ENCODE results near the gene DNM3. TPM values are rescaled to one million over a fixed set of nuclear protein-coding genes. Genes with fewer than 3 reads are reported as not detected.

DNM3 gene
- total and polyA plus RNA-seq, 2 of the 8 experiments (the other 6 are each of a cell fraction or from before 2014, with no cell fraction given) = 2.0 to 8.5 TPM

DNA sequence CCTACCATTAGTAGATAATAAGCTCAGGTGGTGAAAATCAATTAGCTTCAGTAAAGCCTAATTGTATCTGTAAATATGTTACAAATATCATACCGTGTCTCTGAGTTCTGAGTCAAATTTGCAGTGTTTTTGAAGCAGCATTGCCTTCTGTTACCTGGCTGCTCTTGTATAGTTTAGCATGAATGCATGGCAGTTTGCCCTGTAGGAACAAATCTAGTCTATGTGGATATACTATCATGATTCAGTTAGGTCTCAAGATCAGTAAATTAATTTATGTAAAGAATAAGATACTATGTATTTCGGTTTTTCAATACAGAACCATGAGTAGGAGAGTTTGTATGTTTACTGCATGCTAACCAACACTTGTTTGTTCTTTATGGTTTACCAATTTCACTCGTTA is 338.6 kb downstream of the DNM3 start:
- CTCF ChIA-PET (ENCODE audit: partially characterized antibody) = no interaction called here
- no peak for FAIRE-seq
- POLR2A ChIA-PET (ENCODE audit: partially characterized antibody) = no interaction called here
- TF ChIP-seq, protein P1, sequence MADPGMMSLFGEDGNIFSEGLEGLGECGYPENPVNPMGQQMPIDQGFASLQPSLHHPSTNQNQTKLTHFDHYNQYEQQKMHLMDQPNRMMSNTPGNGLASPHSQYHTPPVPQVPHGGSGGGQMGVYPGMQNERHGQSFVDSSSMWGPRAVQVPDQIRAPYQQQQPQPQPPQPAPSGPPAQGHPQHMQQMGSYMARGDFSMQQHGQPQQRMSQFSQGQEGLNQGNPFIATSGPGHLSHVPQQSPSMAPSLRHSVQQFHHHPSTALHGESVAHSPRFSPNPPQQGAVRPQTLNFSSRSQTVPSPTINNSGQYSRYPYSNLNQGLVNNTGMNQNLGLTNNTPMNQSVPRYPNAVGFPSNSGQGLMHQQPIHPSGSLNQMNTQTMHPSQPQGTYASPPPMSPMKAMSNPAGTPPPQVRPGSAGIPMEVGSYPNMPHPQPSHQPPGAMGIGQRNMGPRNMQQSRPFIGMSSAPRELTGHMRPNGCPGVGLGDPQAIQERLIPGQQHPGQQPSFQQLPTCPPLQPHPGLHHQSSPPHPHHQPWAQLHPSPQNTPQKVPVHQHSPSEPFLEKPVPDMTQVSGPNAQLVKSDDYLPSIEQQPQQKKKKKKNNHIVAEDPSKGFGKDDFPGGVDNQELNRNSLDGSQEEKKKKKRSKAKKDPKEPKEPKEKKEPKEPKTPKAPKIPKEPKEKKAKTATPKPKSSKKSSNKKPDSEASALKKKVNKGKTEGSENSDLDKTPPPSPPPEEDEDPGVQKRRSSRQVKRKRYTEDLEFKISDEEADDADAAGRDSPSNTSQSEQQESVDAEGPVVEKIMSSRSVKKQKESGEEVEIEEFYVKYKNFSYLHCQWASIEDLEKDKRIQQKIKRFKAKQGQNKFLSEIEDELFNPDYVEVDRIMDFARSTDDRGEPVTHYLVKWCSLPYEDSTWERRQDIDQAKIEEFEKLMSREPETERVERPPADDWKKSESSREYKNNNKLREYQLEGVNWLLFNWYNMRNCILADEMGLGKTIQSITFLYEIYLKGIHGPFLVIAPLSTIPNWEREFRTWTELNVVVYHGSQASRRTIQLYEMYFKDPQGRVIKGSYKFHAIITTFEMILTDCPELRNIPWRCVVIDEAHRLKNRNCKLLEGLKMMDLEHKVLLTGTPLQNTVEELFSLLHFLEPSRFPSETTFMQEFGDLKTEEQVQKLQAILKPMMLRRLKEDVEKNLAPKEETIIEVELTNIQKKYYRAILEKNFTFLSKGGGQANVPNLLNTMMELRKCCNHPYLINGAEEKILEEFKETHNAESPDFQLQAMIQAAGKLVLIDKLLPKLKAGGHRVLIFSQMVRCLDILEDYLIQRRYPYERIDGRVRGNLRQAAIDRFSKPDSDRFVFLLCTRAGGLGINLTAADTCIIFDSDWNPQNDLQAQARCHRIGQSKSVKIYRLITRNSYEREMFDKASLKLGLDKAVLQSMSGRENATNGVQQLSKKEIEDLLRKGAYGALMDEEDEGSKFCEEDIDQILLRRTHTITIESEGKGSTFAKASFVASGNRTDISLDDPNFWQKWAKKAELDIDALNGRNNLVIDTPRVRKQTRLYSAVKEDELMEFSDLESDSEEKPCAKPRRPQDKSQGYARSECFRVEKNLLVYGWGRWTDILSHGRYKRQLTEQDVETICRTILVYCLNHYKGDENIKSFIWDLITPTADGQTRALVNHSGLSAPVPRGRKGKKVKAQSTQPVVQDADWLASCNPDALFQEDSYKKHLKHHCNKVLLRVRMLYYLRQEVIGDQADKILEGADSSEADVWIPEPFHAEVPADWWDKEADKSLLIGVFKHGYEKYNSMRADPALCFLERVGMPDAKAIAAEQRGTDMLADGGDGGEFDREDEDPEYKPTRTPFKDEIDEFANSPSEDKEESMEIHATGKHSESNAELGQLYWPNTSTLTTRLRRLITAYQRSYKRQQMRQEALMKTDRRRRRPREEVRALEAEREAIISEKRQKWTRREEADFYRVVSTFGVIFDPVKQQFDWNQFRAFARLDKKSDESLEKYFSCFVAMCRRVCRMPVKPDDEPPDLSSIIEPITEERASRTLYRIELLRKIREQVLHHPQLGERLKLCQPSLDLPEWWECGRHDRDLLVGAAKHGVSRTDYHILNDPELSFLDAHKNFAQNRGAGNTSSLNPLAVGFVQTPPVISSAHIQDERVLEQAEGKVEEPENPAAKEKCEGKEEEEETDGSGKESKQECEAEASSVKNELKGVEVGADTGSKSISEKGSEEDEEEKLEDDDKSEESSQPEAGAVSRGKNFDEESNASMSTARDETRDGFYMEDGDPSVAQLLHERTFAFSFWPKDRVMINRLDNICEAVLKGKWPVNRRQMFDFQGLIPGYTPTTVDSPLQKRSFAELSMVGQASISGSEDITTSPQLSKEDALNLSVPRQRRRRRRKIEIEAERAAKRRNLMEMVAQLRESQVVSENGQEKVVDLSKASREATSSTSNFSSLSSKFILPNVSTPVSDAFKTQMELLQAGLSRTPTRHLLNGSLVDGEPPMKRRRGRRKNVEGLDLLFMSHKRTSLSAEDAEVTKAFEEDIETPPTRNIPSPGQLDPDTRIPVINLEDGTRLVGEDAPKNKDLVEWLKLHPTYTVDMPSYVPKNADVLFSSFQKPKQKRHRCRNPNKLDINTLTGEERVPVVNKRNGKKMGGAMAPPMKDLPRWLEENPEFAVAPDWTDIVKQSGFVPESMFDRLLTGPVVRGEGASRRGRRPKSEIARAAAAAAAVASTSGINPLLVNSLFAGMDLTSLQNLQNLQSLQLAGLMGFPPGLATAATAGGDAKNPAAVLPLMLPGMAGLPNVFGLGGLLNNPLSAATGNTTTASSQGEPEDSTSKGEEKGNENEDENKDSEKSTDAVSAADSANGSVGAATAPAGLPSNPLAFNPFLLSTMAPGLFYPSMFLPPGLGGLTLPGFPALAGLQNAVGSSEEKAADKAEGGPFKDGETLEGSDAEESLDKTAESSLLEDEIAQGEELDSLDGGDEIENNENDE (IDR thresholded peaks at IDR 0.05; ENCODE audit: insufficient replicate concordance, low read length) = no peak

More for the DNA sequence above, 338.6 kb downstream of the DNM3 start:
- no peak overlapping the region for H3K4me3 ChIP-seq (ENCODE audit: extremely low read depth in 1 of 4, insufficient read depth in 2 of 4, low read depth in 3 of 4, low read length in 4 of 4)
- no peak overlapping the region for H3K23ac ChIP-seq (ENCODE audit: insufficient read length)
- H2BK120ac ChIP-seq (replicated peaks; ENCODE audit: low read depth, low read length) = no peak overlapping the region
- no peaks in the 10 kb centered on the region for H3K27me3 ChIP-seq (replicated peaks in 1 of 4; ENCODE audit: control insufficient read depth in 3 of 4, extremely low read depth in 1 of 4, insufficient read depth in 3 of 4, low read length in 3 of 4)
- H3K36me3 ChIP-seq (ENCODE audit: control insufficient read depth in 2 of 4, insufficient read depth in 4 of 4, low read length in 3 of 4) = no peaks in the 10 kb centered on the region
- H4K91ac ChIP-seq (replicated peaks; ENCODE audit: insufficient read length, low read length) = no peak overlapping the region
- H4K20me1 ChIP-seq (replicated peaks in 1 of 2; ENCODE audit: control insufficient read depth in 1 of 2, insufficient read depth in 2 of 2, low read length in 2 of 2) = no peaks in the 10 kb centered on the region
- no peaks in the 10 kb centered on the region for H3K23me2 ChIP-seq (ENCODE audit: low read depth, low read length)
- no peaks in the 10 kb centered on the region for H3K79me2 ChIP-seq (ENCODE audit: control insufficient read depth in 1 of 2, insufficient read depth in 2 of 2, low read length in 2 of 2)
- H4K8ac ChIP-seq (ENCODE audit: extremely low read depth, insufficient read depth, low read length) = no peak overlapping the region
- DNase-seq (ENCODE audit: low read depth in 1 of 2, low spot score in 2 of 2) = no peak
- no peak overlapping the region for H3K14ac ChIP-seq (ENCODE audit: insufficient read length)
- no peak overlapping the region for H2BK12ac ChIP-seq (ENCODE audit: low read depth, low read length)
- H3K9me3 ChIP-seq (ENCODE audit: insufficient read depth in 2 of 2, low read depth in 1 of 2, low read length in 1 of 2) = no peaks in the 10 kb centered on the region
- WGBS, 2 experiments (ENCODE audit: extremely low coverage in 1 of 2, insufficient coverage in 1 of 2, insufficient read length in 1 of 2, insufficient replicate concordance in 2 of 2, low coverage in 1 of 2, low lambda C conversion rate in 2 of 2, missing lambda C conversion rate in 1 of 2) = 83% methylated on average over 3 of the region's 3 CpGs; no CpG with 5 or more reads in 1 of the 2 experiments
- H3K4ac ChIP-seq (replicated peaks; ENCODE audit: insufficient read length, low read depth, low read length) = no peak overlapping the region
- no peak overlapping the region for H2BK5ac ChIP-seq (ENCODE audit: low read depth, low read length)
- no peak overlapping the region for H3K18ac ChIP-seq (ENCODE audit: extremely low read depth, low read length)
- H3K27ac ChIP-seq (ENCODE audit: low read depth, low read length) = no peak overlapping the region
- no peak overlapping the region for H3K9ac ChIP-seq (replicated peaks in 1 of 4; ENCODE audit: extremely low read depth in 1 of 4, low read depth in 3 of 4, low read length in 3 of 4)
- H2BK15ac ChIP-seq (ENCODE audit: low read length) = no peak overlapping the region
- no peaks in the 10 kb centered on the region for H3K79me1 ChIP-seq (ENCODE audit: low read depth, low read length)
- no peak overlapping the region for H2BK20ac ChIP-seq (ENCODE audit: low read length)
- H2AK5ac ChIP-seq (ENCODE audit: low read depth, low read length) = no peak overlapping the region
- no peaks in the 10 kb centered on the region; a peak in 2 of 7 replicates for H3K4me1 ChIP-seq (replicated peaks in 1 of 4; ENCODE audit: control insufficient read depth in 3 of 4, insufficient read depth in 4 of 4, low read length in 3 of 4)
- no peak overlapping the region for H2AFZ ChIP-seq (ENCODE audit: low read length)
- no peak overlapping the region for H3K56ac ChIP-seq (replicated peaks; ENCODE audit: insufficient read length, low read depth, low read length)
- no peak overlapping the region for H3K4me2 ChIP-seq (ENCODE audit: insufficient read depth in 1 of 2, low read depth in 2 of 2, low read length in 2 of 2)
- no peak overlapping the region for H4K5ac ChIP-seq (ENCODE audit: insufficient read length, low read depth, low read length)

All from H1 (cell line).